Medulla oblongata (tissue), 1 donor: ENCODE results near the gene CCL18.
A peak's percentile ranks its signal among the peaks of the same experiment; 100 is the strongest.
"Not testable (repeated sequence)": the region's sequence is repeated elsewhere in the genome, so short reads cannot be mapped to it uniquely, and the experiment has no call there.

Experiments used
- DNase-seq: peaks from one replicate; pipeline ENCODE4 v3.0.0-alpha.2; 2015; ENCODE audit errors: extremely low spot score

Gene CCL18

GRCh38 chr17:36071751-36072150, 7.7 kb downstream of the CCL18 start:
- no peak for DNase-seq

GRCh38 chr17:36072431-36073121, 8.5 kb downstream of the CCL18 start:
- peak; percentile 46 for DNase-seq

- DNase-seq = no peak
Observed at GRCh38 chr17:36074365-36074764, 10.3 kb downstream of the CCL18 start.

GRCh38 chr17:36081681-36082471, 17.8 kb downstream of the CCL18 start:
- DNase-seq = not testable (repeated sequence)

GRCh38 chr17:36082482-36083120, 18.5 kb downstream of the CCL18 start:
- DNase-seq = peak; percentile 27

GRCh38 chr17:36083691-36084090, 19.6 kb downstream of the CCL18 start:
- DNase-seq = not testable (repeated sequence)

GRCh38 chr17:36085765-36086164, 21.7 kb downstream of the CCL18 start:
- peak; percentile 60 for DNase-seq

GRCh38 chr17:36086791-36087190, 22.7 kb downstream of the CCL18 start:
- DNase-seq = no peak

GRCh38 chr17:36087471-36087870, 23.4 kb downstream of the CCL18 start:
- DNase-seq = not testable (repeated sequence)

- DNase-seq = not testable (repeated sequence)
Observed at GRCh38 chr17:36087897-36088572, 24.0 kb downstream of the CCL18 start.

- no peak for DNase-seq
Observed at GRCh38 chr17:36088670-36089338, 24.7 kb downstream of the CCL18 start.

- no peak for DNase-seq
Observed at GRCh38 chr17:36089339-36089865, 25.3 kb downstream of the CCL18 start.

- peak; percentile 78 for DNase-seq
Observed at GRCh38 chr17:36089888-36090836, 26.1 kb downstream of the CCL18 start, which contains the start of gene CCL3. TSS of gene CCL3 (minus strand) at chr17:36090143. CDS start at chr17:36090058, 85 bp downstream.

- DNase-seq = peak; percentile 61
Observed at GRCh38 chr17:36092230-36092629, 28.2 kb downstream of the CCL18 start.

- DNase-seq = not testable (repeated sequence)
Observed at GRCh38 chr17:36092715-36093114, 28.6 kb downstream of the CCL18 start.

GRCh38 chr17:36094232-36094631, 30.2 kb downstream of the CCL18 start:
- no peak for DNase-seq

- no peak for DNase-seq
Observed at GRCh38 chr17:36094746-36095145, 30.7 kb downstream of the CCL18 start.

- DNase-seq = no peak
Observed at GRCh38 chr17:36095992-36096391, 31.9 kb downstream of the CCL18 start.

GRCh38 chr17:36099004-36099403, 34.9 kb downstream of the CCL18 start:
- DNase-seq = not testable (repeated sequence)
